ENCODE results near the gene SCN5A.

DNA sequence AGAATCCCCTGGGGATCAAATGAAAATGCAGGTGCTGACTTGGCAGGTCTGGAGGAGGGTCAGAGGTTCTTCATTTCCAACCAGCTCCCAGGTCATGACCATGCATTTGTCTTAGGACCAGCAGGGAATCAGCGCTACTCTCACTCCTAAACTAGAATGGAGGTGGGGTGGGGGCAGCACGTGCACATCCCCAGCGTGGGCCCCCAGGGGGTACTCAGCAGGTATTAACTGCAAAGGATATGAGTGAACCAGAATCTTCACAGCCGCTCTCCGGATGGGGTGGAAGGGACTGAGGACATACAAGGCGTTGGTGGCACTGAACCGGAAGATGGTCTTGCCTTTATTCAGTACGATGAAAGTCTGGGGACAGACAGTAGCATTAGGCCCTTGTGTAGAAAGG, 19.4 kb downstream of the SCN5A start:
- TF ChIP-seq POLR2AphosphoS5 (IDR thresholded peaks at IDR 0.05; ENCODE audit: low read depth, low read length) (no peak), POLR2A (IDR thresholded peaks at IDR 0.05; ENCODE audit: low read depth, low read length) (no peak)

Measured in GM12891 (cell line).